Brain pericyte (primary cell): Measurements from ENCODE around the gene SCAF8.
"Not testable (repeated sequence)": the region's sequence is repeated elsewhere in the genome, so short reads cannot be mapped to it uniquely, and the experiment has no call there.

Experiments used
- DNase-seq: peaks from one replicate; pipeline ENCODE4 v3.0.0-alpha.2; 2012; ENCODE audit warnings: low read depth, low spot score

Gene SCAF8

GRCh38 chr6:154733183-154733625 lies at the start of gene SCAF8:
SCAF8 (plus strand) TSS chr6:154733416; CDS start chr6:154733901, 485 bp downstream.
- DNase-seq: peak; percentile 41

GRCh38 chr6:154683756-154684523 lies 49.3 kb upstream of the SCAF8 start:
- DNase-seq: no peak

- DNase-seq: no peak
Observed at GRCh38 chr6:154686162-154686561, 47.1 kb upstream of the SCAF8 start.

- DNase-seq: no peak
Observed at GRCh38 chr6:154689493-154690255, 43.5 kb upstream of the SCAF8 start.

- DNase-seq: no peak
Observed at GRCh38 chr6:154690857-154691256, 42.4 kb upstream of the SCAF8 start.

- no peak for DNase-seq
Observed at GRCh38 chr6:154696661-154697060, 36.6 kb upstream of the SCAF8 start.

- no peak for DNase-seq
Observed at GRCh38 chr6:154703124-154703523, 30.1 kb upstream of the SCAF8 start.

GRCh38 chr6:154705471-154706113 lies 27.6 kb upstream of the SCAF8 start:
- DNase-seq: no peak

GRCh38 chr6:154706389-154706788 lies 26.8 kb upstream of the SCAF8 start:
- no peak for DNase-seq

- no peak for DNase-seq
Observed at GRCh38 chr6:154709621-154710020, 23.6 kb upstream of the SCAF8 start.

- DNase-seq: no peak
Observed at GRCh38 chr6:154710689-154711088, 22.5 kb upstream of the SCAF8 start.

- no peak for DNase-seq
Observed at GRCh38 chr6:154715446-154715845, 17.8 kb upstream of the SCAF8 start.

GRCh38 chr6:154716350-154716749 lies 16.9 kb upstream of the SCAF8 start:
- DNase-seq: not testable (repeated sequence)

- no peak for DNase-seq
Observed at GRCh38 chr6:154719433-154719832, 13.8 kb upstream of the SCAF8 start.

GRCh38 chr6:154719854-154720253 lies 13.4 kb upstream of the SCAF8 start:
- DNase-seq: no peak

- DNase-seq: no peak
Observed at GRCh38 chr6:154721460-154721859, 11.8 kb upstream of the SCAF8 start.

GRCh38 chr6:154726887-154727286 lies 6.3 kb upstream of the SCAF8 start:
- no peak for DNase-seq

GRCh38 chr6:154731296-154732218 lies 1.7 kb upstream of the SCAF8 start:
- DNase-seq: no peak

GRCh38 chr6:154732538-154733182 lies 556 bp upstream of the SCAF8 start:
- DNase-seq: peak; percentile 41

GRCh38 chr6:154733626-154734382 lies 588 bp downstream of the SCAF8 start:
- peak; percentile 82 for DNase-seq
